ENCODE data around the gene PGK1.
"Not testable (repeated sequence)": the region's sequence is repeated elsewhere in the genome, so short reads cannot be mapped to it uniquely, and the experiment has no call there.

Gene PGK1

GRCh38 chrX:78116766-78117165 is 12.7 kb downstream of the PGK1 start:
- DNase-seq = no peak

GRCh38 chrX:78118628-78119027 is 14.6 kb downstream of the PGK1 start:
- DNase-seq = no peak

- peak; percentile 4 for DNase-seq
These were observed 15.6 kb downstream of the PGK1 start for GRCh38 chrX:78119521-78120227.

- no peak for DNase-seq
These were observed 19.1 kb downstream of the PGK1 start for GRCh38 chrX:78123190-78123589.

GRCh38 chrX:78124307-78124706 is 20.3 kb downstream of the PGK1 start:
- no peak for DNase-seq

- no peak for DNase-seq
These were observed 21.1 kb downstream of the PGK1 start for GRCh38 chrX:78125148-78125547.

- not testable (repeated sequence) for DNase-seq
These were observed 21.7 kb downstream of the PGK1 start for GRCh38 chrX:78125781-78126180.

GRCh38 chrX:78129714-78130113 is 25.7 kb downstream of the PGK1 start:
- no peak for DNase-seq

GRCh38 chrX:78130396-78130795 is 26.3 kb downstream of the PGK1 start:
- DNase-seq = no peak

- no peak for DNase-seq
These were observed 27.1 kb downstream of the PGK1 start for GRCh38 chrX:78131117-78131516.

- no peak for DNase-seq
These were observed 29.4 kb downstream of the PGK1 start for GRCh38 chrX:78133238-78133960.

GRCh38 chrX:78139160-78140123 is 35.4 kb downstream of the PGK1 start, which contains the start of gene TAF9B:
Gene TAF9B, minus strand, starts transcription at chrX:78139650. Its CDS starts 39 bp downstream, at chrX:78139611.
- DNase-seq = peak; percentile 70

GRCh38 chrX:78140206-78140605 is 36.2 kb downstream of the PGK1 start:
- DNase-seq = no peak

- DNase-seq = not testable (repeated sequence)
These were observed 43.0 kb downstream of the PGK1 start for GRCh38 chrX:78147002-78147540.

- DNase-seq = not testable (repeated sequence)
These were observed 53.3 kb downstream of the PGK1 start for GRCh38 chrX:78157373-78157772.

GRCh38 chrX:78157846-78158245 is 53.8 kb downstream of the PGK1 start:
- DNase-seq = not testable (repeated sequence)

GRCh38 chrX:78160711-78161110 is 56.7 kb downstream of the PGK1 start:
- not testable (repeated sequence) for DNase-seq

GRCh38 chrX:78163175-78163574 is 59.1 kb downstream of the PGK1 start:
- DNase-seq = not testable (repeated sequence)

- DNase-seq = no peak
These were observed 61.4 kb downstream of the PGK1 start for GRCh38 chrX:78165425-78165824.

GRCh38 chrX:78168065-78168464 is 64.0 kb downstream of the PGK1 start:
- no peak for DNase-seq

All from NCI-H1105 treated with DMSO at 0.1 percent for 48 hours (cell line).